GM12874 (cell line): ENCODE measurements around the gene PRUNE2.

ENCODE experiments used
- CTCF ChIP-seq: IDR thresholded peaks from 2 replicates; pipeline ENCODE4 v1.5.1; 2011; ENCODE audit warnings: low read depth, mild to moderate bottlenecking, control low read depth, low read length, moderate library complexity; ENCODE audit not compliant: insufficient read depth

Gene PRUNE2

DNA sequence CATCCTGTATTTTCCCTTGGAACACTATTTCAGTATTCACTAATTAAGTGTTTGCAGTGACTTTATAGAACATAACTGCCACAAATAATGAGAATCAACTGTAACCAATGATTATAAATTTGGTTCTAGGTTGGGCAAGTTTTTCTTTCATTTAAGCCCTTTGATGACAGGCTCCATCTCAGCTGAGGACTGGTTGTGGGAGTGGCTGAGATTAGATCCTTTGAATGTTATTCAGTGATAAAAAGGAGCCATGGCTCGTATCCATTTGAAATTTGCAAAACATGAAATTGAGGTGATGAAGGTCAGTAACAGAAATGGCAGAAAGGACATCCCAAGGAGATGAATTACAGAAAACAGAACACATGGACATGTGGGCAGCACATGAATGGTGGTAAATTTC lies 279.8 kb downstream of the PRUNE2 start:
- TF ChIP-seq CTCF: no peak

- no peak for TF ChIP-seq CTCF
Measured at GRCh38 chr9:76624391-76625048, 281.4 kb downstream of the PRUNE2 start.

GRCh38 chr9:76620996-76621395 lies 284.9 kb downstream of the PRUNE2 start:
- no peak for TF ChIP-seq CTCF

DNA sequence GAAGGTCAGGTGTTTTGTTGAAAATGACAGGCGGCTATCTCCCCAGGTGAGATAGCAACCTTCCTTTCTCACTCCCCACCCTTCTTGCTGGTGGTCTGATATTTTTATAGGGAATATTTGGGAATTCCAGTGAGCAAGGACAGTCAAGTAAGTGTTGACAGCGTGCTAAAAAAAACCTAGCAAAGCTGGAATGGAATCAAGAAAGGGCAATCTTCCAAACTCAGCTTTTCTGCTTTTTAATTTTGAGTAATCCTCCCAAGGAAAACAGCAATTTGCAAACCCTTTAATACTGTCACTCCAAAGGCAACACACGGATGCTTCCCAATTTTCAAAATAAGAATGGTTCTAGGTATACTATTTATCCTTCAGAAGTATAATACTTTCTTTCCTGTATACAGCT lies 285.3 kb downstream of the PRUNE2 start:
- TF ChIP-seq CTCF: no peak

DNA sequence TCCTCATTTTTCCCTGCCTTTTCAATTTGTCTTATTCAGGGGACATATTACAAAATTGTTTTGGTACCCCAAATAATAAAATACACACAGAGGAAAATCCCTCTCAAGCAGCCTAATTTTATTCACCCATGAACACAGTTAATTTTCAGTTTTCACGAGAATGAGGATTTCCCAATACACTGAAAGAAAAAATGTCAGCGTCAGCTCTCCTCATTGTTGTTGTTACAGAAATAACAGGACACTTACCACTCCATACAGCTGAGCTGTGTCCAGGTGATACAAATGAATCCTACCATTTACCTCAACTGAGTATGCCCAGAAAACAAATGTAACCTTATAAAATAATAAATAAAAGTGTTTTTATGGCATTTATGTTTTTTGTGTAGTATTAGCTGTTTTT lies 286.3 kb downstream of the PRUNE2 start:
- TF ChIP-seq CTCF: no peak

- TF ChIP-seq CTCF: no peak
Measured at GRCh38 chr9:76619197-76619596, 286.7 kb downstream of the PRUNE2 start.

- no peak for TF ChIP-seq CTCF
Measured at GRCh38 chr9:76618762-76619161, 287.2 kb downstream of the PRUNE2 start.
